ENCODE data around the gene GRK2.

DNA sequence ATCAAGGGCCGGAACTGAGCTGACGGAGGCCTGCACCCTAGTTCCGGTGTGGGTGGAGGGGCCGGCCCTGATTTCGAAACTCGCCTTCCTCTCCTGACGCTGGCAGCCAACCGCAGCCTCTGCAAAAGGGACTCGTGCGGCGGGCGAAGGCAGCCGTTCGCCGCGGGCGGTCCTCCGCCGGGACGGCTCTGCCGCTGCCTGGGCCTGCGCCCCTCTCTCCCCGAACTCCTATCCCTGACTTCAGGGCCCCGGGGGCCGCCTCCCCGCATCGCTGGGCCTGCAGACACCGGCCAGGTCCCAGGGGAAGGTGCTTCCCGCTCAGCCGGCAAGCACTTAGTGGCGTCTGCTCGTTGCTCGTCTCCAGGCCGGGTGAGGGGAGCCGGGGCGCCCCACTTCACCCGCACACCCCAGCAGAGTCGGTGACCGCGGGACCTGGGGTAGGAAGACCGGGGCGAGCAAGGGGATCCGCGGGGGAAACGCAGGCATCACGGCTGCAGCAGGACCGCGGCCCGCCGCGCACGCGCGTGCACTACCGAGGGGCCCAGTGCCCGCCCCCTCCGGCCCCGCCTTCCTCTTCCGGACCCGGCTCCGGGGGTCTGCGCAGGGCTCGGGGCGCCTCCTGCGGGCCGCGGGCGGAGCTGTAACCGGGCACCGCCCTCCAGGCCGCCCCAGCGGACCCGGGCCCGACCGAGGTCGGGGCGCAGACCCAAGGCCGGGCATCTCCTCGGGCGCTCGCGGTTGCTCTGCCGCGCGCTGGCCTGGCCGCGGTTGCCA lies 22.4 kb downstream of the GRK2 start:
- TF ChIP-seq, protein P1, sequence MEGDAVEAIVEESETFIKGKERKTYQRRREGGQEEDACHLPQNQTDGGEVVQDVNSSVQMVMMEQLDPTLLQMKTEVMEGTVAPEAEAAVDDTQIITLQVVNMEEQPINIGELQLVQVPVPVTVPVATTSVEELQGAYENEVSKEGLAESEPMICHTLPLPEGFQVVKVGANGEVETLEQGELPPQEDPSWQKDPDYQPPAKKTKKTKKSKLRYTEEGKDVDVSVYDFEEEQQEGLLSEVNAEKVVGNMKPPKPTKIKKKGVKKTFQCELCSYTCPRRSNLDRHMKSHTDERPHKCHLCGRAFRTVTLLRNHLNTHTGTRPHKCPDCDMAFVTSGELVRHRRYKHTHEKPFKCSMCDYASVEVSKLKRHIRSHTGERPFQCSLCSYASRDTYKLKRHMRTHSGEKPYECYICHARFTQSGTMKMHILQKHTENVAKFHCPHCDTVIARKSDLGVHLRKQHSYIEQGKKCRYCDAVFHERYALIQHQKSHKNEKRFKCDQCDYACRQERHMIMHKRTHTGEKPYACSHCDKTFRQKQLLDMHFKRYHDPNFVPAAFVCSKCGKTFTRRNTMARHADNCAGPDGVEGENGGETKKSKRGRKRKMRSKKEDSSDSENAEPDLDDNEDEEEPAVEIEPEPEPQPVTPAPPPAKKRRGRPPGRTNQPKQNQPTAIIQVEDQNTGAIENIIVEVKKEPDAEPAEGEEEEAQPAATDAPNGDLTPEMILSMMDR (IDR thresholded peaks at IDR 0.05), result peak; percentile 53
- TF ChIP-seq EZH2 (IDR thresholded peaks at IDR 0.05) (no peak), EZH2phosphoT487 (IDR thresholded peaks at IDR 0.05) (no peak)

Data from neural progenitor cell (in vitro differentiated cells).